Endothelial cell of umbilical vein (primary cell): ENCODE results near the gene C21orf58. TPM values are rescaled to one million over a fixed set of nuclear protein-coding genes. Genes with fewer than 3 reads are reported as not detected.

Source experiments
- BruUV-seq: library from RNA; stranded (reverse); fragments of 400-500 nt; replicated peaks from 2 replicates; lab custom pipeline; 2021; lab: Mats Ljungman, UMichigan
- CTCF ChIA-PET: fragments of 300-600, 350-600 bp; sonication (Branson Sonifier 250); formaldehyde crosslinking; loops from one replicate; lab custom pipeline; 2021; ENCODE audit warnings: antibody characterized with exemption, inconsistent platforms; lab: Charles Lee
- POLR2A ChIA-PET: fragments of 300-600, 350-600 bp; sonication (Branson Sonifier 250); formaldehyde crosslinking; loops from one replicate; lab custom pipeline; 2021; ENCODE audit warnings: antibody characterized with exemption, inconsistent platforms; lab: Charles Lee
- DNase-seq: peaks from one replicate; pipeline ENCODE4 v3.0.0-alpha.2; 2011; ENCODE audit warnings: low read depth, low spot score
- FAIRE-seq: peaks from 2 replicates; lab custom pipeline; 2011; peaks lifted over from hg19 to GRCh38; lab: Jason Lieb, UNC
- H2AFZ ChIP-seq: 2 replicates; pipeline ENCODE4 v1.6.0; 2012; ENCODE audit warnings: low read depth, low read length, control low read depth, inconsistent platforms
- H3K27ac ChIP-seq: 2 replicates; pipeline ENCODE4 v1.5.1; 2011; ENCODE audit warnings: low read depth, mild to moderate bottlenecking, control low read depth, low read length, moderate library complexity; ENCODE audit not compliant: insufficient read depth
- H3K27me3 ChIP-seq, 2 experiments: 2 replicates each; pipeline versions ENCODE4 v1.6.0 to v1.6.1; 2011; ENCODE audit warnings: low read length in 2 of 2, mixed read lengths in 1 of 2; ENCODE audit not compliant: control insufficient read depth in 2 of 2, insufficient read depth in 2 of 2
- H3K36me3 ChIP-seq, 2 experiments: 2 replicates in 1 of 2; 3 replicates in 1 of 2; pipeline ENCODE4 v1.5.1; 2011; ENCODE audit warnings: low read length in 2 of 2, mild to moderate bottlenecking in 1 of 2, moderate library complexity in 1 of 2; ENCODE audit not compliant: control insufficient read depth in 2 of 2, insufficient read depth in 2 of 2; ENCODE audit errors: extremely low read depth in 1 of 2
- H3K4me1 ChIP-seq: 3 replicates; pipeline ENCODE4 v1.5.1; 2011; ENCODE audit warnings: mild to moderate bottlenecking, low read length; ENCODE audit not compliant: control insufficient read depth, insufficient read depth; ENCODE audit errors: extremely low read depth
- H3K4me2 ChIP-seq: 2 replicates; pipeline ENCODE4 v1.6.1; 2011; ENCODE audit warnings: low read length, control low read depth, mixed read lengths; ENCODE audit not compliant: insufficient read depth
- H3K4me3 ChIP-seq, 3 experiments: fragments of 200-600 bp in 1 of 3; sonication (generic), shearing (Covaris generic) in 1 of 3; replicated peaks in 1 of 3; 2 replicates each; pipeline ENCODE4 v1.5.1; 2011 to 2016; ENCODE audit warnings: control low read depth in 3 of 3, low read length in 3 of 3, mild to moderate bottlenecking in 2 of 3, inconsistent platforms in 1 of 3, low read depth in 1 of 3, moderate library complexity in 1 of 3; ENCODE audit not compliant: insufficient read depth in 1 of 3
- H3K79me2 ChIP-seq: 2 replicates; pipeline ENCODE4 v1.6.0; 2012; ENCODE audit warnings: low read length, inconsistent platforms; ENCODE audit not compliant: control insufficient read depth, insufficient read depth
- H3K9ac ChIP-seq: replicated peaks from 2 replicates; pipeline ENCODE3; 2011; ENCODE audit warnings: low read length, control low read depth; ENCODE audit not compliant: insufficient read depth; ENCODE audit errors: extremely low read depth
- H3K9me1 ChIP-seq: replicated peaks from 3 replicates; pipeline ENCODE4 v1.6.0; 2011; ENCODE audit warnings: mild to moderate bottlenecking, low read length; ENCODE audit not compliant: control insufficient read depth, insufficient read depth; ENCODE audit errors: extremely low read depth
- H3K9me3 ChIP-seq: replicated peaks from 2 replicates; pipeline ENCODE4 v1.5.1; 2012; ENCODE audit warnings: low read length, inconsistent platforms; ENCODE audit not compliant: control insufficient read depth, insufficient read depth
- H4K20me1 ChIP-seq: replicated peaks from 2 replicates; pipeline ENCODE3; 2011; ENCODE audit warnings: mild to moderate bottlenecking, low read length; ENCODE audit not compliant: control insufficient read depth, insufficient read depth; ENCODE audit errors: extremely low read depth
- EZH2 ChIP-seq: IDR thresholded peaks from 2 replicates; pipeline ENCODE4 v1.6.1; 2012; ENCODE audit warnings: borderline replicate concordance, low read depth, mild to moderate bottlenecking, moderate library complexity, low read length, inconsistent platforms; ENCODE audit not compliant: severe bottlenecking
- FOS ChIP-seq: IDR thresholded peaks from 2 replicates; pipeline ENCODE4 v1.6.1; 2011; ENCODE audit warnings: mild to moderate bottlenecking, low read length, moderate library complexity, borderline replicate concordance; ENCODE audit not compliant: insufficient read depth
- GATA2 ChIP-seq: IDR thresholded peaks from 2 replicates; pipeline ENCODE4 v1.7.0; 2011; ENCODE audit warnings: low read depth, mild to moderate bottlenecking, moderate library complexity, mixed read lengths, low read length; ENCODE audit not compliant: insufficient read length, insufficient read depth
- JUN ChIP-seq: IDR thresholded peaks from 2 replicates; pipeline ENCODE4 v1.6.1; 2011; ENCODE audit warnings: borderline replicate concordance, low read depth; ENCODE audit not compliant: insufficient read length, insufficient read depth
- MYC ChIP-seq: IDR thresholded peaks from one replicate; pipeline ENCODE4 v1.6.1; 2011; ENCODE audit warnings: mild to moderate bottlenecking, low read depth, low read length
- POLR2A ChIP-seq: IDR thresholded peaks from 2 replicates; pipeline ENCODE4 v1.6.1; 2012; ENCODE audit warnings: low read depth, mild to moderate bottlenecking, control low read depth, low read length
- POLR2AphosphoS5 ChIP-seq: IDR thresholded peaks from 2 replicates; pipeline ENCODE4 v1.6.1; 2012; ENCODE audit warnings: low read depth, mild to moderate bottlenecking, control low read depth, low read length, moderate library complexity; ENCODE audit not compliant: insufficient read depth
- dilution Hi-C: fragments of 300-500 bp; cut with MboI; formaldehyde crosslinking; loops from one replicate; pipeline ENCODE4 v1.15.0; 2019; ENCODE audit warnings: low sequenced_read_pairs; ENCODE audit not compliant: extremely low pct_ligation_motif_present
- intact Hi-C: fragments of 100-400 bp; cut with micrococcal nuclease; formaldehyde crosslinking; loops from one replicate; pipeline ENCODE4 v1.10.0; 2022
- polyA plus RNA-seq, 4 experiments: library from polyadenylated mRNA; depleted of rRNA in 3 of 4; stranded (reverse) in 3 of 4; unstranded in 1 of 4; fragments of >200 nt; gene quantifications; 2 replicates each; pipeline versions ENCODE4 v1.2.1 to v1.2.3, GENCODE V29; 2011 to 2012; ENCODE audit warnings: missing spikeins in 1 of 4
- total RNA-seq: library from RNA; stranded (reverse); gene quantifications from 2 replicates; pipeline ENCODE4 v1.2.3, GENCODE V29; 2021
- TF ChIP-seq, protein P1 (sequence below), 2 donors: IDR thresholded peaks; 1 replicate in 1 of 2; 2 replicates in 1 of 2; pipeline ENCODE4 v1.5.1; 2011; ENCODE audit warnings: low read length in 2 of 2, mild to moderate bottlenecking in 2 of 2, moderate library complexity in 2 of 2, control low read depth in 1 of 2, inconsistent platforms in 1 of 2, low read depth in 1 of 2; ENCODE audit not compliant: insufficient read depth in 1 of 2; ENCODE audit errors: extremely low read depth in 1 of 2
- TF ChIP-seq, protein P2 (sequence below): IDR thresholded peaks from 2 replicates; pipeline ENCODE4 v1.6.1; 2011; ENCODE audit not compliant: insufficient read depth, insufficient read length

C21orf58 gene
- total and polyA plus RNA-seq, 2 donors (not counting 3 experiments of a cell fraction or from before 2014, with no cell fraction given): 6.0 to 24.3 TPM

DNA sequence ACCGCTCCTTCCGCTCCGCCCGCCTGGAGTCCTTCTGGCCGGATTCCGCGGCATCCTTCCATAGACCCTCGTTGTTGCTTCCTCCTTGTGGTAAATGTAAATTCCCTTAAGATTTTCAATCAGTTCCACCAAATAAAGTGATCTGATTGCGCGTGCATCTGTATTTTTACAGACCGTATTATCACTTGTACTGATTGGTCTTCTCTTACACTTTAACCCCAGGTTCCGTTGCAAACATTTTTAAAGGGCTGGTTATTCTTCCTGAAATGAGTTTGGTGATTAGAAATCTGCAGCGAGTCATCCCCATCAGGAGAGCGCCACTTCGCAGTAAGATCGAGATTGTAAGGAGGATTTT lies 37.0 kb downstream of the C21orf58 start:
- no peak for FAIRE-seq
- POLR2A ChIA-PET: no interaction called here
- no TSS peak for BruUV-seq

More for the DNA sequence above, 37.0 kb downstream of the C21orf58 start:
- no peaks in the 10 kb centered on the region for H3K27me3 ChIP-seq
- H3K9me1 ChIP-seq: no peaks in the 10 kb centered on the region
- H3K79me2 ChIP-seq: peaks cover 40% of the 10 kb centered on the region
- intact Hi-C loops (loop anchor here (1.0 kb wide), 3 partner anchors 11 to 142 kb away; partner anchors contain the start of gene C21orf58), dilution Hi-C loops (no loop called here)
- no peaks in the 10 kb centered on the region for H3K9me3 ChIP-seq
- TF ChIP-seq, protein P1, sequence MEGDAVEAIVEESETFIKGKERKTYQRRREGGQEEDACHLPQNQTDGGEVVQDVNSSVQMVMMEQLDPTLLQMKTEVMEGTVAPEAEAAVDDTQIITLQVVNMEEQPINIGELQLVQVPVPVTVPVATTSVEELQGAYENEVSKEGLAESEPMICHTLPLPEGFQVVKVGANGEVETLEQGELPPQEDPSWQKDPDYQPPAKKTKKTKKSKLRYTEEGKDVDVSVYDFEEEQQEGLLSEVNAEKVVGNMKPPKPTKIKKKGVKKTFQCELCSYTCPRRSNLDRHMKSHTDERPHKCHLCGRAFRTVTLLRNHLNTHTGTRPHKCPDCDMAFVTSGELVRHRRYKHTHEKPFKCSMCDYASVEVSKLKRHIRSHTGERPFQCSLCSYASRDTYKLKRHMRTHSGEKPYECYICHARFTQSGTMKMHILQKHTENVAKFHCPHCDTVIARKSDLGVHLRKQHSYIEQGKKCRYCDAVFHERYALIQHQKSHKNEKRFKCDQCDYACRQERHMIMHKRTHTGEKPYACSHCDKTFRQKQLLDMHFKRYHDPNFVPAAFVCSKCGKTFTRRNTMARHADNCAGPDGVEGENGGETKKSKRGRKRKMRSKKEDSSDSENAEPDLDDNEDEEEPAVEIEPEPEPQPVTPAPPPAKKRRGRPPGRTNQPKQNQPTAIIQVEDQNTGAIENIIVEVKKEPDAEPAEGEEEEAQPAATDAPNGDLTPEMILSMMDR (IDR thresholded peaks at IDR 0.05; ENCODE audit: extremely low read depth in 1 of 2, insufficient read depth in 1 of 2, low read depth in 1 of 2, low read length in 2 of 2): no peak
- TF ChIP-seq, protein P2, sequence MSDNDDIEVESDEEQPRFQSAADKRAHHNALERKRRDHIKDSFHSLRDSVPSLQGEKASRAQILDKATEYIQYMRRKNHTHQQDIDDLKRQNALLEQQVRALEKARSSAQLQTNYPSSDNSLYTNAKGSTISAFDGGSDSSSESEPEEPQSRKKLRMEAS: no peak
- TF ChIP-seq FOS (no peak), GATA2 (no peak), JUN (no peak), MYC (no peak), EZH2 (no peak), POLR2A (no peak), POLR2AphosphoS5 (no peak)
- H3K4me2 ChIP-seq: peak overlapping the region; percentile 100
- CTCF ChIA-PET: interaction anchor here (1.1 kb wide), 1 partner anchor 36 kb away, joined by 6 read pairs; the partner anchor contains the start of gene C21orf58
- H3K36me3 ChIP-seq: peaks cover 0 to 3% of the 10 kb centered on the region in 2 experiments
- H3K4me1 ChIP-seq: peaks cover 33% of the 10 kb centered on the region
- no peaks in the 10 kb centered on the region for H4K20me1 ChIP-seq
- DNase-seq: peak; percentile 73
- peak overlapping the region; percentile 96 for H3K9ac ChIP-seq
- H3K4me3 ChIP-seq: peak overlapping the region; percentile 53 to 90 (median 86)
- peak overlapping the region; percentile 69 for H3K27ac ChIP-seq
- peak overlapping the region; percentile 72 for H2AFZ ChIP-seq
